T-helper 1 cell treated with Interleukin-12 subunit alpha and Interleukin-12 subunit beta and Interleukin-4 antibody, amounts not matched to agents 30 μg/mL and 1 μg/mL, for 36 hours (primary cell): Measurements from ENCODE around the gene ECSCR.
"Not testable (repeated sequence)": the region's sequence is repeated elsewhere in the genome, so short reads cannot be mapped to it uniquely, and the experiment has no call there.

Experiments used
- H3K27ac Mint-ChIP-seq: one replicate; pipeline ENCODE4 v1.8.0; 2021; ENCODE audit warnings: mild to moderate bottlenecking, mixed read lengths
- H3K27me3 Mint-ChIP-seq: one replicate; pipeline ENCODE4 v1.8.0; 2021; ENCODE audit warnings: low read depth, mixed read lengths
- H3K36me3 Mint-ChIP-seq: one replicate; pipeline ENCODE4 v1.8.0; 2021; ENCODE audit warnings: low read depth, mixed read lengths
- H3K4me1 Mint-ChIP-seq: one replicate; pipeline ENCODE4 v1.8.0; 2021; ENCODE audit warnings: low read depth, mixed read lengths
- H3K4me3 Mint-ChIP-seq: one replicate; pipeline ENCODE4 v1.8.0; 2021; ENCODE audit warnings: mild to moderate bottlenecking, moderate library complexity, mixed read lengths
- H3K9me3 Mint-ChIP-seq: one replicate; pipeline ENCODE4 v1.8.0; 2021; ENCODE audit warnings: mixed read lengths

ECSCR gene

GRCh38 chr5:139443831-139444453, 18.6 kb downstream of the ECSCR start:
- H3K9me3 Mint-ChIP-seq, result peaks cover 12% of the 10 kb centered on the region
- peak overlapping the region; percentile 86 for H3K27ac Mint-ChIP-seq
- peaks cover 79% of the 10 kb centered on the region for H3K4me1 Mint-ChIP-seq
- no peaks in the 10 kb centered on the region for H3K27me3 Mint-ChIP-seq
- peaks cover 16% of the 10 kb centered on the region for H3K36me3 Mint-ChIP-seq
- H3K4me3 Mint-ChIP-seq, result peak overlapping the region; percentile 58

- not testable (repeated sequence) for H3K4me3 Mint-ChIP-seq, H3K27me3 Mint-ChIP-seq, H3K27ac Mint-ChIP-seq, H3K9me3 Mint-ChIP-seq, H3K36me3 Mint-ChIP-seq
- H3K4me1 Mint-ChIP-seq, result peaks cover 66% of the 10 kb centered on the region
Observed at GRCh38 chr5:139440416-139440815, 22.1 kb downstream of the ECSCR start.

DNA sequence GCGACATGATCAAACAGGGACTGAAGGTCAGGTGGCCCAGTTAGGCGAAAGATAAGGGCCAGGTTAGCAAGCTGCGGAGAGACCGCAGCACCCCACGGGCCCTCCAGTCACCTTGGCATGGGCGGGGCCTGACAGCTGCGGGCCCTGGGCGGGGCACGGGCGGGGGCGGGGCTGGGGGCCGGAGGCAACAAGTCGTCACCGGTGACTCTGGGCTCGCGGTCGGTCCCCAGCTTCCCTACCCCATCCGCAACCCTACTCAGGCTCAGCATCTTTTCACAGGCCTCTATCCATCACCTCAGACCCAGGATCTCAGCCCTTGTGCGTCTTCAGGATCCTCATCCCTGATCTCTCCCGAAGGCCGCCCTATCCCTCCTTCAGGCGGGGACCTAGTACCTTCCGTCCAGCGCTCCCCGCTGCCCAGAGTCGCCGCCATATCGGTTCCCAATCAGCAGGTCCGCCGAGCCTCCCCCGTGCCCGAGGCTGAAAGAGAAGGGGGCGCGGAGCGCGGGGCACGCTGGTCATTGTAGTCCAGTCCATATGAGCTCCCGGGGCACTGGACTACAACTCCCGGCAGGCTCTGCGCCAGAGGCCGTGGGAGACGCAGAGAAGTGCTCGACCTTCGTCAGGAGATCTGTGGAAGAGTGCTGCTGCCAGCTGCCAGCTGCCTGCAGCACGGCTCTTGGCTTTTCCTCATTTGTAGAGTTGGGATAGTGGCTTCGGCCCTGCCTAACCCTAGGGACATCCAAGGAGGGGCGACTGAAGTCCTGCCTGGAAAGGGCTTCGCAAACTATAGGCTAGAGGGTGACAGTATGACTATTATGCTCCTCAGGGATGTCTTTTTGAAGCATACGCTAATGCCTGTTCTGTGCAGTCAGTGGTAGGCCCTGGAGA, 23.3 kb downstream of the ECSCR start, which contains the start of gene DNAJC18:
TSS of gene DNAJC18 (minus strand) at position 513 of the 891 bp plus-strand sequence. CDS start at position 433, 80 bp downstream.
- H3K9me3 Mint-ChIP-seq, result no peaks in the 10 kb centered on the region
- H3K27ac Mint-ChIP-seq, result peak within 1 kb of the TSS; percentile 100
- H3K4me3 Mint-ChIP-seq, result peak within 1 kb of the TSS; percentile 97
- H3K27me3 Mint-ChIP-seq, result no peaks in the 10 kb centered on the region
- H3K4me1 Mint-ChIP-seq, result peaks cover 61% of the 10 kb centered on the region
- peaks cover 12% of the 10 kb centered on the region for H3K36me3 Mint-ChIP-seq

GRCh38 chr5:139438707-139439012, 23.9 kb downstream of the ECSCR start:
- Mint-ChIP-seq H3K4me3 (peak overlapping the region; percentile 97), H3K27me3 (no peaks in the 10 kb centered on the region), H3K27ac (peak overlapping the region; percentile 100), H3K36me3 (peaks cover 12% of the 10 kb centered on the region), H3K4me1 (peaks cover 55% of the 10 kb centered on the region), H3K9me3 (no peaks in the 10 kb centered on the region)

GRCh38 chr5:139435676-139436075, 26.9 kb downstream of the ECSCR start:
- H3K36me3 Mint-ChIP-seq, result peaks cover 17% of the 10 kb centered on the region
- H3K4me1 Mint-ChIP-seq, result peaks cover 33% of the 10 kb centered on the region
- no peaks in the 10 kb centered on the region for H3K9me3 Mint-ChIP-seq
- H3K27ac Mint-ChIP-seq, result no peak overlapping the region
- H3K4me3 Mint-ChIP-seq, result no peak overlapping the region
- no peaks in the 10 kb centered on the region for H3K27me3 Mint-ChIP-seq

GRCh38 chr5:139431706-139432105, 30.8 kb downstream of the ECSCR start:
- Mint-ChIP-seq H3K4me3 (no peak overlapping the region), H3K36me3 (peaks cover 23% of the 10 kb centered on the region), H3K9me3 (no peaks in the 10 kb centered on the region), H3K27ac (no peak overlapping the region), H3K27me3 (no peaks in the 10 kb centered on the region), H3K4me1 (peaks cover 11% of the 10 kb centered on the region)

DNA sequence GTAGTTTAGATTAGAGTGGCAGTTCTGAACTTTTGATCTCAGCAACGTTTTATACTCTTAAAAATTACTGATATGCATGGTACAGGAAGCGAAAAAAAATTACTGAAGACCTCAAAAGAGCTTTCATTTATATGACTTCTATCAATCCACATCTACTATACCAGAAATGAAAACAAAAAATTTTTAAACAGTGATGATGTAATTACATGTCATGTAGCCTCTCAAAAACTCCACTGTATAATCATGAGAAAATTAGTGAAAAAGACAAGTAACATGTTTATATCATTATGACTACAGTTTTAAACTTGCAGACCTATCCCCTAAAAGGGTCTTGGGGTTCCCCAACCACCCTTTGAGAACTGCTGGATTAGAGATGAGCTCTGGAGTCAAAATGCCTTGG, 32.5 kb downstream of the ECSCR start:
- no peak overlapping the region for H3K4me3 Mint-ChIP-seq
- H3K27ac Mint-ChIP-seq, result no peak overlapping the region
- peaks cover 25% of the 10 kb centered on the region for H3K36me3 Mint-ChIP-seq
- peaks cover 9% of the 10 kb centered on the region for H3K4me1 Mint-ChIP-seq
- no peaks in the 10 kb centered on the region for H3K27me3 Mint-ChIP-seq
- no peaks in the 10 kb centered on the region for H3K9me3 Mint-ChIP-seq

DNA sequence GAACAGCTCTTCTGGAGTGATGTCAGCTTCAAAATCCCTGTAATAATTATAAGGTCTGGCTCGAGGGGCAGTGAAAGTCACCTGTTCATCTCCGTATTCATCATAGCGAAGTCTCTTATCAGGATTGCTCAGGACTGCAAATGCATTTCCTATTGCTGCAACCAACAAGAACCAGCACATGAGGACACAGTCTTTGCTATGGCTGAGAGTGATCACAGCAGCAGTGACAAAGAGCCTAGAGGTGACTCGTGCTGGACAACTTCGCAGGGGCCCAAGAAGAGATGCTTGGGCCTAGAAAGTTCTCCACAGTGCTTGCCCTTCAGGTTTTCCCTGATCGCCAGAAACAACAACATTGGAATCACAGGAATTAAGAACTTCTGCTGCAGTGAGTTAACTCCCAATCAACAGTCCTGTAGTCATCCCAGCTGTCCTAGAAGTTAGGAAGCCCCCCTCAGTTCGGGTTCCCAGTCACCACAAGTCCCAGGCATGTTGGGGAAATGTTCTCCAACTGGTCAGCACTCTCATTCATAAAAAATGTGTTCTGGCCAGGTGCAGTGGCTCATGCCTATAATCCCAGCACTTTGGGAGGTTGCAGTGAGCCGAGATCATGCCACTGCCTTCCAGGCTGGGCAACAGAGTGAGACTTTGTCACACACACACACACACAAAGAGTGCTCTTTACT, 36.2 kb downstream of the ECSCR start:
- H3K27ac Mint-ChIP-seq, result no peak overlapping the region
- no peaks in the 10 kb centered on the region for H3K27me3 Mint-ChIP-seq
- H3K9me3 Mint-ChIP-seq, result no peaks in the 10 kb centered on the region
- no peak overlapping the region for H3K4me3 Mint-ChIP-seq
- H3K4me1 Mint-ChIP-seq, result peaks cover 23% of the 10 kb centered on the region
- H3K36me3 Mint-ChIP-seq, result peaks cover 32% of the 10 kb centered on the region

DNA sequence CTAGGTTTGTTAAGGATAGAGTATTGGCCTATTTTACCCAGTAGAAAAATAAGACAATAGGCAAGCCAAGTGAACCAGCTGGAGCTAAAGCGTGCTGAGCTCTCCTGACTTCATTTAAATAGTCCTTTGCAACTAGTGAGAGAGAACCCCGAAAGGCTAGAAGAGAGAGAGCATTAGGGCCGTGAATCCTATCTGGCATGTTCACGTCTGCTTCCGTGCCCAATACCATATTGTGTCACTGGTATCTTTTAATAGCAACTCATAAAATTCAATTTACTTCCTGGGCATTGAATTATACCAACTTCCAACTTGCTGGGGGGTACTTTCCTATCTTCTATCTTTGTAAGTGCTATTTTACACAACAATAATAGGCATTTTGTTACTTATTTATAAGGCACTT, 37.0 kb downstream of the ECSCR start:
- Mint-ChIP-seq H3K27ac (no peak overlapping the region), H3K27me3 (no peaks in the 10 kb centered on the region), H3K36me3 (peaks cover 31% of the 10 kb centered on the region), H3K4me3 (no peak overlapping the region), H3K4me1 (peaks cover 23% of the 10 kb centered on the region), H3K9me3 (no peaks in the 10 kb centered on the region)

- Mint-ChIP-seq H3K27ac (peak overlapping the region; percentile 62), H3K36me3 (peaks cover 31% of the 10 kb centered on the region), H3K4me3 (no peak overlapping the region), H3K4me1 (peaks cover 25% of the 10 kb centered on the region), H3K9me3 (no peaks in the 10 kb centered on the region), H3K27me3 (no peaks in the 10 kb centered on the region)
Observed at GRCh38 chr5:139422307-139422893, 40.1 kb downstream of the ECSCR start.

- Mint-ChIP-seq H3K4me3 (no peak overlapping the region), H3K4me1 (peaks cover 44% of the 10 kb centered on the region), H3K36me3 (peaks cover 35% of the 10 kb centered on the region), H3K27me3 (no peaks in the 10 kb centered on the region), H3K27ac (peak overlapping the region; percentile 32), H3K9me3 (no peaks in the 10 kb centered on the region)
Observed at GRCh38 chr5:139419226-139420192, 43.0 kb downstream of the ECSCR start.

DNA sequence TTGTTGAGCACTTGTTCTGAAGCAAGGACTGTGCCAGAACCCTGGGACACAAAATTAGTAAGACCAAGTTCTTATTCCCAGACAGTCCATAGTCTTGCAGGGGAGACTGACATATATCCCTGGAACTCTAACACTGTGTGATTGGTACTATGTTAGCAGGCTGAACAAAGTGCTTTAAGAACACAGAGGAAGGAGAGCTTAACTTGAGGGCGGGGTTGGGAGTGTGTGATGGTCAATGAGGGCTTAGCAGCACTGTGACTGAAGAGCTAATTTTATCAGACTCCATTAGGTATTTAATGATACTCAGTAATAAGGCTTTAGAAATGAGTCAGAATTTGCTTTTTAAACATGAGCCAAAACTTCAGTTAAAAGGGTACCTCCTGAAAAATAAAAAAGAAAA, 43.8 kb downstream of the ECSCR start:
- H3K4me3 Mint-ChIP-seq, result no peak overlapping the region

GRCh38 chr5:139417214-139417613, 45.3 kb downstream of the ECSCR start:
- H3K27me3 Mint-ChIP-seq, result no peaks in the 10 kb centered on the region
- H3K4me3 Mint-ChIP-seq, result no peak overlapping the region
- H3K27ac Mint-ChIP-seq, result no peak overlapping the region
- H3K9me3 Mint-ChIP-seq, result no peaks in the 10 kb centered on the region
- H3K36me3 Mint-ChIP-seq, result peaks cover 35% of the 10 kb centered on the region
- H3K4me1 Mint-ChIP-seq, result peaks cover 55% of the 10 kb centered on the region

More for the DNA sequence above, 43.8 kb downstream of the ECSCR start:
- Mint-ChIP-seq H3K27me3 (no peaks in the 10 kb centered on the region), H3K9me3 (no peaks in the 10 kb centered on the region), H3K36me3 (peaks cover 33% of the 10 kb centered on the region), H3K4me1 (peaks cover 46% of the 10 kb centered on the region), H3K27ac (no peak overlapping the region)
